Thyroid gland (tissue), 4 donors: ENCODE results near the gene MED16.

Experiments used
- POLR2A ChIP-seq, 2 donors: fragments of 450-650 bp; IDR thresholded peaks; one replicate each; pipeline ENCODE4 v1.6.1; 2017; ENCODE audit warnings: antibody characterized with exemption in 2 of 2, mild to moderate bottlenecking in 2 of 2, moderate library complexity in 1 of 2
- TF ChIP-seq, protein P1 (sequence below), 6 experiments: fragments of 200-600 bp in 3 of 6; fragments of 450-650 bp in 3 of 6; sonication (generic) in 3 of 6; IDR thresholded peaks; one replicate each; pipeline ENCODE4 v1.5.1; 2016 to 2019; ENCODE audit warnings: antibody characterized with exemption in 6 of 6, mild to moderate bottlenecking in 2 of 6, inconsistent platforms in 1 of 6, moderate library complexity in 1 of 6

DNA sequence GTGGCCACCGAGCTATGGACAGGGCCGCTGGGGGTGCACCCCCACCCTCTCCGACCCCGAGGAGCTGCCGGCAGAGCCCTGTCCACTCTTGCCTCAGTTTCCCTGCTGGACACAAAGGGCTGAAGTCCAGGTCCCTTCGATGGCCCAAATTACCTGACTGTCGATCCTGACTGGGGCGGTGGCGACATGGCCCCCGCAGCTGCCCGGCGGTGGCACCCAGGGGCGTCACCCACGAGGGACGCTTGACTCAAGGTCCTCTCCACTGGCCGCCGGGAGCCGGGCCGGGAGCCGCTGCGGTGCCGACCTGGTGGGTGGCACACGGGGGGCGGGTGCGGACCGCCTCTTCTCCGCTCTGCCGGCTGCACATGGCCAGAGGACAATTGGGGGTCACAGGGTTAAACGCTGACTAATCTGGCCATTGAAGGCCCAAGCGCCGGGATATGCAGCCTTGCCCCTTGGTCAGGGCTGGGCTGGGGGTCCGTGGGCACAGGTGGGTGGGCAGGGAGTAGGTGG is 49.2 kb upstream of the MED16 start:
- TF ChIP-seq, protein P1, sequence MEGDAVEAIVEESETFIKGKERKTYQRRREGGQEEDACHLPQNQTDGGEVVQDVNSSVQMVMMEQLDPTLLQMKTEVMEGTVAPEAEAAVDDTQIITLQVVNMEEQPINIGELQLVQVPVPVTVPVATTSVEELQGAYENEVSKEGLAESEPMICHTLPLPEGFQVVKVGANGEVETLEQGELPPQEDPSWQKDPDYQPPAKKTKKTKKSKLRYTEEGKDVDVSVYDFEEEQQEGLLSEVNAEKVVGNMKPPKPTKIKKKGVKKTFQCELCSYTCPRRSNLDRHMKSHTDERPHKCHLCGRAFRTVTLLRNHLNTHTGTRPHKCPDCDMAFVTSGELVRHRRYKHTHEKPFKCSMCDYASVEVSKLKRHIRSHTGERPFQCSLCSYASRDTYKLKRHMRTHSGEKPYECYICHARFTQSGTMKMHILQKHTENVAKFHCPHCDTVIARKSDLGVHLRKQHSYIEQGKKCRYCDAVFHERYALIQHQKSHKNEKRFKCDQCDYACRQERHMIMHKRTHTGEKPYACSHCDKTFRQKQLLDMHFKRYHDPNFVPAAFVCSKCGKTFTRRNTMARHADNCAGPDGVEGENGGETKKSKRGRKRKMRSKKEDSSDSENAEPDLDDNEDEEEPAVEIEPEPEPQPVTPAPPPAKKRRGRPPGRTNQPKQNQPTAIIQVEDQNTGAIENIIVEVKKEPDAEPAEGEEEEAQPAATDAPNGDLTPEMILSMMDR (IDR thresholded peaks at IDR 0.05) = no peak
- TF ChIP-seq POLR2A (IDR thresholded peaks at IDR 0.05) = no peak
